NCI-H2196 (cell line): ENCODE results near the gene VEGFA.

ENCODE experiments used
- DNase-seq: peaks from one replicate; lab custom pipeline; 2025; ENCODE audit not compliant: unreplicated experiment; lab: John Stamatoyannopoulos, UW

The VEGFA gene

GRCh38 chr6:43738877-43739641, 31.0 kb upstream of the VEGFA start:
- DNase-seq, result no peak

DNA sequence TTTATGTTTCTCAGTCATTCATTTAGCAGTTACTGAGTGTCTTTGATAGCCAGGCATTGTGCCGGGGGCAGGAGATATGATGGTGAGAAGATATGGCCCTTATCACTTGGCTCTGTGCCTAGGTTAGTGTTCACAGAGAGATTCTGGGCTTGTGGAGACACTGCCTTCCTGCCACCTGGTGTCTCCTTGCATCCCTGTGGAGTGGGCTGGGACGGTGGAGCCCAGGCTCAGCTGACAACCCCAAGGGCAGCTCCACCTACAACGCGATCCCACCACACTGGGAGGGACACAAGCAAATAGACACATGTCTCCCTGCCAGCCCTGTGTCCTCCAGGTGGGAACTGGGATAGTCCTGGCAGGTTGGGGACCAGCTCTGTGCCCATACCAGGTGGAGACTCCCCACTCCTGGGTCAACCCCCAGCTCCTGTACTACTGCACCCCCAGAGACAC, 30.3 kb upstream of the VEGFA start:
- peak; percentile 32 for DNase-seq

DNA sequence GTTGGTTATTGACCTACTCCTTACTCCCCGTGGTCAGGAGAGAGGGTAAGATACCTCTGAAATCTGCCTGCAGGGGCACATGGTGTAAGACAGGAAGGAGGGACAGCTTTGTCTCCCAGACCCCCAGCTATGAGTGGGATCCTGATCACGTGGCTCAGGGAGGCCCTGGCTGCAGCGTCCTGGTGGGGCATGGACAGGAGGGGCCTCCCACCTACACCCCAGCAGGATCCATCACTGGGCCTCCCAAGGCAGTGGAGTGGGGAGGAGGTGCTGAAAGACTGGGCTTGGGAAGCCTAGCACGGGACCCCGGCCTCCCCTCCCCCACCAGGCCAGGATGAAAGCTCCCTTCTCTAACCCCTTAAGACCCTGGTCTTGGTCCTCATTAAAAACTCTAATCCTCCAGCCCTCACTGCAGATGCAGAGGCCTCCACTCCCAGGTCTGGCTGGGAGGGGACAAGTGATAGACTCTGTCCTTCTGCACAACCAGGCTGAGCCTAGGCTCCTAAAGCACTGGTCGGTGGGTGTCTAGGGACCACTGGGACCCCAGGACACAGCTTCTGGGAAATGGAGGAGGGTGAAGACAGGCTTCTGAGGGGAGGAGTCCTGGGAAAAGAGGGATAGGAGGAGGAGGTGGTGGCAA, 29.6 kb upstream of the VEGFA start:
- DNase-seq, result no peak

- DNase-seq, result no peak
Observed at GRCh38 chr6:43740961-43741764, 28.8 kb upstream of the VEGFA start.

- DNase-seq, result no peak
Observed at GRCh38 chr6:43741829-43742228, 28.2 kb upstream of the VEGFA start.

GRCh38 chr6:43742285-43742684, 27.7 kb upstream of the VEGFA start:
- no peak for DNase-seq

DNA sequence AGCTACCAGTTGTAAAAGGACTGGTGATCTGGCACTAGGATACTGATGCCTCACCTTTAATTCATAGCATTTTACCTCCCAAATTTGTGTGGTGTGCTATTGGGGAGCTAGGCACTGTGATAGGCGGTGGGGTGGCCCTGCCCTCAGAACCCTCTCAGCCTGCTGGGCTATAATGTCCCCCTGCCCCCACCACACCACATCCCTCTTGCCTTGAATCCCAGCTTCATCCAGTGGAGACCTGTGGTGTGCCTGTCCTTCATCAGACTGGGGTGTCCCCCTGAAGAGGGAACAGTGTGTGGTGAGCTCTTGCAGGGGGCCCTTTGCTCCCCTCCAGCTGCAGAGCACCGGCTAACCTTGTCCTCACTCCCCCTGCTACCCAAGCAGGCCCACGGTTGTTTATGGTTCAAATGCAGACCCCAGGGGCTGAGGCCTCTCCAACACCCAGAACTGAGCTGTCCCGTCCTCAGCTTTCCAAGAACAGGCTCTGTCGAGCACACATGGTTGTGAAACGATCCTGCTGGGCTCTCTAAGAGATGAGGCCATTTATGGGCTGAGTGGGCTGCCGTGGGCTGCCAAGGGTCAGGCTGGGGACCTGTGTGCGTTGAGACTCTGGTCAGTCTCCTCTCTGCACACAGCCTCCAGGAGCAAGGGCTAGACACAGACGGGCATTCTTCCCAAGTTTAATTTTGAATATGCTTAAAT, 26.9 kb upstream of the VEGFA start:
- no peak for DNase-seq

DNA sequence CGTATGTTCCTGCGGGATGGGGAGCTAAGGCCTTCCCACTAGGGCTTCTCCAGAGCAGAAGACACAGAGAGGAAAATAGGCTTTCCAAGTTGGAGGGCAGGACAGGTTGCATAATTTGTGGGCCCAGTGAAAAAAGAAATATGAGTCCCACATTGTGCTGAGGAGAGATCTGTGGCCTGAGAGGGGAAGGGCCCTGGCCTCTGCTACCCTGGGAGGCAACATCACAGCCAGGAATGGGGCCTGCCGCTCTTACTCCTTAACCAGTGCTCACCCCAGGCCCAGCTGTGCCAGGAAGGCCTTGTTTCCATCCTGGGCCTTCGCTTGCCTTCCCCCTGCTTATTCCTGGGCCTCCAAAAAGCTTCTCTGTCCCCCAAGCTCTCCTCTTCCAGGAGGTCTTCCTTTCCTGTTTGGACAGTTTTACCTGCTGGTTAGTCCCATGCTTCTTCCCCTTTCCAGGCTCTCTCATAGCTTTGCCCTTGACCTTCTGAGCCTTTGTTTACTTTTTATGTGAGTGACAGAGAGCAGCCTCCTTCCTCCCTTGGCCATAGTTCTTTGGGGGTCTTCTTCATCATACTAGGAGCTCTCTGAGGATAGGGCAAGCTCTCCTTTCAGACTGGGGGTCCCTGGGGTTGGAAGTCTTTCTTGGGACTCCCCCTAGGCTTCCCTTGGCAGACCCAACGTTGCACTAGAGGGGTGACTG, 26.2 kb upstream of the VEGFA start:
- DNase-seq, result no peak

DNA sequence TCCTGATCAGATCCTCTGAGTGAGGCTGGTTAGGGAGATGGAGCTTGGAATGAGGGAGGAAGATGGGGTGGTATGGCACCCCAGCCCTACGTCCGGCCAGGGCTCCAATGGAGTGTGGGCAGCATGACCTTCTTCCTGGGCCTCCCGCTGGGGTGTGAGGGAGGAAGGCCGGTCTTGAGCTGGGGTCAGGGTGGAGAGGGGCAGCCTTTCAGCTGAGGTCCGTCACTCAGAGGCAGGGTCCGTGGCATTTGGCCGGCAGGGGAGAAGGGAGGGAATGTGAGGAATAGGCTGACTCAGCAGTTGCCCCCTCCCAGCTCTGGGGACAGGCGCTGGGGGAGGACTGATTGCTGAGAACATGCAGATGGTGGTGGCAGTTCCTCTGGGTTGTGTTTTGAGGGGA, 25.5 kb upstream of the VEGFA start:
- no peak for DNase-seq

DNA sequence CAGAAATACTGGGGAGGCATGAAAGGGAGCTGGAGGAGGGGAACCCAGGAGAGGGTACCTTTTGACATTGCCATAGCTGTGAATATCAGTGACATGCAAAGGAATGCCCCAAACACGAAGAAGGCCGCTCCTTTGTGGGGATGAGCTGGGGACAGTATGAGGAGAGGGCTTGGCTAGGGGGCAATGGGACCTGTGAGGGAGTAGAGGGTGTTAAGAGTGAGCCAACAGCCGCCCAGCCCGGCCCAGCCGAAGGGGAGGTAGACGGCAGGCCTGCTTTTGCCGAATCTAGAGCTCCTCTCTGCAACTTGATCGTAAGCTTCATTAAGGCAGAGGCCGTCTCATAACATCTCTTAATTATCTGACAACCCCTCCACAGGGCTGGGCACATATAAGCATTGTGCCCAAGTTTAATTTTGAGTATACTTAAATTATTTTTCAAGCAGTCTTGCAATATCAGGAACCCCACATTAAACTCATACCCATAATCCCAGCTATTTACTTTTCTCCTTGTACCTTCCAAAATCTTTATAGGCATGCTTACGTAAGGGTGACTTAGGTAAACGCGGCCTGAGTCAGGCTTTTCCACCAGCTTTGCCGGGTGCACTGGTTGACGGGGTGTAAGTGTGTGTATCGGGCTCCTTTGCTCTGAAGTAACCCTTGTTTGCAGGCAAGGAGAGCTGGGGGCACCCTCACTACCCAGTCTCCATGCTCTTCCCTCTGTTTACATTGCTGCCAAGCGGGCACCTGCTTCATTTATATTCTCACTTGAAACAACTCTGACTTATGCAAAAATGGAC, 24.9 kb upstream of the VEGFA start:
- DNase-seq, result no peak

DNA sequence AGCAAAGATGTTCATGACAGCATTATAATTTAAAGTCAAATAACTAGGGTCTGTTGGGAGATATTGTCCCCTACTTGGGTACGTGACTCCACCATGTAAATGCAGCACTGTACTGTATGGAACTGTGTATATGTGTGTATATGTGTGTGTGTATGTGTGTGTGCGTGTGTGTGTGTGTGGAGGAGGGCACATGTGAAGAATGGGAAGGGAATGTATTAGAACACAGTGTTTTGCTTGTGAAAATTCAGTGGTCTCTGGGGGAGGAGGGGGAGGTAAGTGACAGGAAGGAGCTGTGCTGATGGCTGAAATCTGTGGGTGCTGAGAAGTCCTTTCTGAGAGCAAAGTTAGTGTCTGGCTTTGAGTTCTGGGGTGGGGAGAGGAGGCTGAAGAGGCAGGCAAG, 23.9 kb upstream of the VEGFA start:
- DNase-seq, result no peak

DNA sequence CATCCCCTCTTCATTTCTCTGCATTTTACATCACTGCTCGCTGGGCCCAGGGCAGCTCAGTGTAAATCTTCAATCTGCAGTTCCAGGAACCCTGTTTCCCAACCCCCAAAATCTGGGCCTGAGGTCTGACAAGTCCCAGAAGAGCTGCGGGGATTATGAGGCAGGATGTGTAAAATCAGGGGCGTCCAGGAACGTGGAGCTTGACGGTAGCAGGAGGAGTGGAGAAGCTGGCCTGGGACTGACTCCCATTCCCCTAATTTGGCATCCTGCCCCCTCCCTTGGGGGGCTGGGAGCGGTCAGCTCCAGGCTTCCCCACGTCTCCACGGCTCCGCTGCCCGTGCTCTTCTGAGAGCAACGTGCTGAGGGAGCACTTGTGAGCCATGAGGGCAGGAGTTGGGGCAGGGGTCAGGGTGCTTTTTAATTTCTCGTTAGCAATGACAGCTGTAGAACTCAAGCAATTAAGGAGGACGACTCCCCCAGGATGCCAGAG, 23.4 kb upstream of the VEGFA start:
- DNase-seq, result no peak

DNA sequence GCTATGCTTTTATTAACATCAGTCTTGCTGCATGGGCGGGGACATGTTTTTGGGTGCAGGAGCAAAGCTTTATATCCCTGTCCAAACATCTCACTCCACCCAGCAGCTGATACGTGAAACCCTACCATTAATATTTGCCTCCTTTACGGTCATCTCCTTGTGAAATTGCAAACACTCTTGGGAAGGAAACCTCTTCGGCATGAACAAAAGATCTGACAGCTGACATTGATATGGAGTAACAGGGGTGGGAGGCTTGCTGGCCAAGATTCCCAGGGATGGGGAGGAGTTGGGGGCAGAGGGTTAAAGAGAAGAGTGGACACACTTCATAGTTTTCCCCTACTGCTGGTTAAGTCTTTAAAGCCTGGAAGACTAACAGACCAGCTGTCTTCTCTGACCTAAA, 22.2 kb upstream of the VEGFA start:
- no peak for DNase-seq

GRCh38 chr6:43748765-43749164, 21.2 kb upstream of the VEGFA start:
- no peak for DNase-seq

DNA sequence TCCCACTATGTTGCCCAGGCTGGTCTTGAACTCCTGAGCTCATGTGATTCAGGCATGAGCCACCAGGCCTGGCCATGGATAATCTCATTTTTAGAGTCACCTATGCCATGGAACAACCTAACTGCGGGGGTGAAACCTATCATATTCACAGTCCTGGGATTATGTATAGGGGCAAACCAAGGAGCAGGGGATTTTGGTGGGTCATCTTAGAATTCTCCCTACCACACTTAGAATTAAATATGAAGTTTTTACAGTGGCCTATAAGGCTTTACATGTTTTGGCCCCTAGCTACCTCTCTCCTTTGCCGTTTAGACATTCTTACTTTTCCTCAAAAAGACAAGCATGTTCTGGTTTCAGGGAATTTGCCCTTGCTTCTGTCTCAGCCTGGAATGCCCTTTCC, 20.6 kb upstream of the VEGFA start:
- no peak for DNase-seq

- no peak for DNase-seq
Observed at GRCh38 chr6:43750622-43751021, 19.4 kb upstream of the VEGFA start.

- DNase-seq, result no peak
Observed at GRCh38 chr6:43753570-43754183, 16.3 kb upstream of the VEGFA start.

DNA sequence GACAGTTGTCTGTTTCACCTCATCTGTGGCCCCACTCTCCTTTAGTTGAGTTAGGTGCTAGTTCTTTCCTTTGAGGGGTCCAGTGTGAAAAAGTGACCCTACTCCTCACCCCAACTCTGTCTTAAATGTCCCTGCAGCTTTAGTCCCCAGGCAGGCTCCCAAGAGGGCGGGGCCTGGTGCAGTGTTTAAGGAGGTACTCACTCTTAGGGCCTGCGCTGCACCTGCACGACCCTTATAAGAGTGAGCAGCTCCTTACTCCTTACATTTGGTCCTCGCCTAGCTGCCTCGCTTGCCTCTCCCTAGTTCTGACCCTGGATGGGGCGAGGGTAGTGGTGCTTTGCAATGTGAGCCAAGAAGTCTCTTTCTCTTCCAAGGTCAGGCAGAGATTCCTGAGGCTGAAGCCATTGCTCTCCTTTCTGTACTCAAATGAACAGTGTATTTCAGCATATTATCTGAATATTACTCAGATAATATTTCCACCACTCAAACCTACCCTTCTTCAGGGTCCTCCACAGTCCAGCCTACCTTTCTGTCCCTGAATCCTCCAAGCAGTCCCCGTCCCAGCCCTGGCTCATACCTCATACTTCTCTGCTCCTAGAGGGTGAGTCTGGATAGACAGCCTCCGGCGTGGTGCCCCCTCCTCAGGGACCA, 11.9 kb upstream of the VEGFA start:
- no peak for DNase-seq

- peak; percentile 32 for DNase-seq
Observed at GRCh38 chr6:43758617-43759050, 11.4 kb upstream of the VEGFA start.
